Gastroesophageal sphincter (tissue), 3 donors: ENCODE results near the gene DNAI1.

ENCODE experiments used
- CTCF ChIP-seq, 4 experiments: fragments of 200-600 bp in 2 of 4; fragments of 450-650 bp in 2 of 4; sonication (generic) in 1 of 4; IDR thresholded peaks; one replicate each; pipeline ENCODE4 v1.5.1; 2017 to 2019; ENCODE audit warnings: antibody characterized with exemption in 4 of 4, mild to moderate bottlenecking in 2 of 4, moderate library complexity in 2 of 4
- EP300 ChIP-seq: sonication (generic); formaldehyde crosslinking; IDR thresholded peaks from one replicate; pipeline ENCODE4 v1.6.1; 2017; ENCODE audit warnings: antibody characterized with exemption, mild to moderate bottlenecking
- POLR2A ChIP-seq, 2 donors: fragments of 450-650 bp; IDR thresholded peaks; one replicate each; pipeline ENCODE4 v1.6.1; 2017; ENCODE audit warnings: antibody characterized with exemption in 2 of 2, mild to moderate bottlenecking in 2 of 2, moderate library complexity in 1 of 2

- TF ChIP-seq EP300: no peak
- no peak for TF ChIP-seq CTCF (IDR thresholded peaks at IDR 0.05)
- TF ChIP-seq POLR2A (IDR thresholded peaks at IDR 0.05): no peak
Measured at GRCh38 chr9:34428325-34428958, 30.2 kb upstream of the DNAI1 start.
